NB4 (cell line): ENCODE measurements around the gene WDR20.

ENCODE experiments used
- DNase-seq: peaks from one replicate; pipeline ENCODE4 v3.0.0; 2010; ENCODE audit warnings: low read depth
- H3K4me3 ChIP-seq: one replicate; pipeline ENCODE4 v1.5.1; 2011; ENCODE audit warnings: mild to moderate bottlenecking, low read depth, low read length, moderate library complexity
- MYC ChIP-seq: IDR thresholded peaks from 2 replicates; pipeline ENCODE4 v1.6.1; 2011; ENCODE audit warnings: low read depth, low read length
- POLR2A ChIP-seq: IDR thresholded peaks from 2 replicates; pipeline ENCODE4 v1.6.1; 2011; ENCODE audit warnings: mild to moderate bottlenecking; ENCODE audit not compliant: insufficient read length; ENCODE audit errors: extremely low read depth
- TF ChIP-seq, protein P1 (sequence below): IDR thresholded peaks from one replicate; pipeline ENCODE4 v1.5.1; 2012; ENCODE audit warnings: low read depth, low read length
- TF ChIP-seq, protein P2 (sequence below): IDR thresholded peaks from 2 replicates; pipeline ENCODE4 v1.6.1; 2011; ENCODE audit warnings: low read depth, low read length

WDR20 gene, protein sequence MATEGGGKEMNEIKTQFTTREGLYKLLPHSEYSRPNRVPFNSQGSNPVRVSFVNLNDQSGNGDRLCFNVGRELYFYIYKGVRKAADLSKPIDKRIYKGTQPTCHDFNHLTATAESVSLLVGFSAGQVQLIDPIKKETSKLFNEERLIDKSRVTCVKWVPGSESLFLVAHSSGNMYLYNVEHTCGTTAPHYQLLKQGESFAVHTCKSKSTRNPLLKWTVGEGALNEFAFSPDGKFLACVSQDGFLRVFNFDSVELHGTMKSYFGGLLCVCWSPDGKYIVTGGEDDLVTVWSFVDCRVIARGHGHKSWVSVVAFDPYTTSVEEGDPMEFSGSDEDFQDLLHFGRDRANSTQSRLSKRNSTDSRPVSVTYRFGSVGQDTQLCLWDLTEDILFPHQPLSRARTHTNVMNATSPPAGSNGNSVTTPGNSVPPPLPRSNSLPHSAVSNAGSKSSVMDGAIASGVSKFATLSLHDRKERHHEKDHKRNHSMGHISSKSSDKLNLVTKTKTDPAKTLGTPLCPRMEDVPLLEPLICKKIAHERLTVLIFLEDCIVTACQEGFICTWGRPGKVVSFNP

DNA sequence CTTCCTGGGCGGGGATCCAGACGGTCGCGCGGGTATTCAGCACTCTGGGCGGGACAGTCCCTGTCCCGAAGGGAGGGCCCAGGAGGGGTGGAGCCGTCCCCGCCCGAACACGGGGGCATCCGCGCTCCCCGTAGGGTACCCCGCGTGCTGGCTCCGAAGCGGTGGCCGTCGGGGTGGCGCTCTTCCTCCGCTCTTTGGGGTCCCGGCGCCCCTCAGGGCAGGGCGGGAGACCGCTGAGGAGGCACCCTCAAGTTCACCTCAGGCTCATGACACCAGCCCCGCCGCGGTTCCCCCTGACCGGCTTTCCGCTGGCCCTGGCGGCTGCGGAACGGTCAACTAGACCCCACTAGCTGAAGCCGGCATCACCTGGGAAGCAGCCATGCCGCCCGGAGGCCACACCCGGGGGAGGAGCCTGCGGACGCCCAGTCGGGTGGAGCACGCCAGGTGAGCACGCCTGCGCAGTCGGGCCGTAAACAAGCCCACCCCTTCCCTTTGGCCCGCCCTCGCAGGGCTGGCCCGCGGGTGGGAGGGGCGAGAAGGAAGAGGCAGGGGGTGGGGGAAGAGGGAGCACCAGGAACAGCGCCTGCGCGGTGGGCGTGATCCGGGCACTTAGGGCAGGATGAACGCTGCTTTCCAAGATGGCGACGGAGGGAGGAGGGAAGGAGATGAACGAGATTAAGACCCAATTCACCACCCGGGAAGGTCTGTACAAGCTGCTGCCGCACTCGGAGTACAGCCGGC, at the start of gene WDR20:
TSS of gene WDR20 (plus strand) at position 612 of the 741 bp plus-strand sequence. CDS start at position 639, 27 bp downstream.
- DNase-seq: peak; percentile 97
- TF ChIP-seq, protein P1, sequence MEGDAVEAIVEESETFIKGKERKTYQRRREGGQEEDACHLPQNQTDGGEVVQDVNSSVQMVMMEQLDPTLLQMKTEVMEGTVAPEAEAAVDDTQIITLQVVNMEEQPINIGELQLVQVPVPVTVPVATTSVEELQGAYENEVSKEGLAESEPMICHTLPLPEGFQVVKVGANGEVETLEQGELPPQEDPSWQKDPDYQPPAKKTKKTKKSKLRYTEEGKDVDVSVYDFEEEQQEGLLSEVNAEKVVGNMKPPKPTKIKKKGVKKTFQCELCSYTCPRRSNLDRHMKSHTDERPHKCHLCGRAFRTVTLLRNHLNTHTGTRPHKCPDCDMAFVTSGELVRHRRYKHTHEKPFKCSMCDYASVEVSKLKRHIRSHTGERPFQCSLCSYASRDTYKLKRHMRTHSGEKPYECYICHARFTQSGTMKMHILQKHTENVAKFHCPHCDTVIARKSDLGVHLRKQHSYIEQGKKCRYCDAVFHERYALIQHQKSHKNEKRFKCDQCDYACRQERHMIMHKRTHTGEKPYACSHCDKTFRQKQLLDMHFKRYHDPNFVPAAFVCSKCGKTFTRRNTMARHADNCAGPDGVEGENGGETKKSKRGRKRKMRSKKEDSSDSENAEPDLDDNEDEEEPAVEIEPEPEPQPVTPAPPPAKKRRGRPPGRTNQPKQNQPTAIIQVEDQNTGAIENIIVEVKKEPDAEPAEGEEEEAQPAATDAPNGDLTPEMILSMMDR: no peak
- TF ChIP-seq POLR2A (peak; percentile 73), MYC (peak; percentile 20; the same call in 1 of the 2 replicates)
- TF ChIP-seq, protein P2, sequence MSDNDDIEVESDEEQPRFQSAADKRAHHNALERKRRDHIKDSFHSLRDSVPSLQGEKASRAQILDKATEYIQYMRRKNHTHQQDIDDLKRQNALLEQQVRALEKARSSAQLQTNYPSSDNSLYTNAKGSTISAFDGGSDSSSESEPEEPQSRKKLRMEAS: peak; percentile 44; the same call in 1 of the 2 replicates

DNA sequence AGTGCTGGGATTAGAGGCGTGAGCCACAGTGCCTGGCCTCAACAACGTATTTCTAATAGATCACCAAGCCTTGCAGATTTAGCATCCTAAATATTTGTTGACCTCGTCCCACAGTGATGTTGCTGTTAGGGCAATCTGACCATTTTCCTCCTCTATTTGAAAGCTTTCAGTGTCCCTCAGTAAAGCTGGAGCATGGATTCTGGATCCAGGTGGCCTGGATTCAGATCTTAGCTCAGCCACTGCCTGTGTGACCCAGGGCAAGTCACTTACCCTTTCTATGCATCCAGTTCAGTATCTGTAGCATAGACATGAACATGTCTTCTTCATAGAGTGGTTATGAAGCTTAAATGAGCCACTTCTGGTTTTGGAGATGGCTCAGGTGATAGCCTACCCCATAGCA, 49.0 kb upstream of the WDR20 start:
- DNase-seq: no peak
- H3K4me3 ChIP-seq: no peak overlapping the region
- TF ChIP-seq MYC (no peak), POLR2A (no peak)
- TF ChIP-seq, protein P2: no peak
- TF ChIP-seq, protein P1: no peak

More for the DNA sequence above, at the start of gene WDR20:
- H3K4me3 ChIP-seq: peak within 1 kb of the TSS; percentile 73

DNA sequence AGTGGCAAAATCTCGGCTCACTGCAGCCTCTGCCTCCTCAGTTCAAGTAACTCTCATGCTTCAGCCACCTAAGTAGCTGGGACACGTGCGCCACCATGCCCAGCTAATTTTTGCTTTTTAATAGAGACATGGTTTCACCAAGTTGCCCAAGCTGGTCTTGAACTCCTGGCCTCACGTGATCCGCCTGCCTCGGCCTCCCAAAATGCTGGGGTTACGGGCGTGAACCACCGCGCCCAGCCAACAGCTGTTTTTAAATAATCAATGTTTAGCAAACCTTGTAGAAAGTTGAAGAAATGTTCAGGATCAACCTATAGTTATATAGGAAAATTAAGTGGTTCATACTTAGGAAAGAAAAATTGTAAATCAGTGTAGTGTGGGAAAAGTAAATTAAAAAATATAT, 46.9 kb upstream of the WDR20 start:
- DNase-seq: no peak
- no peak overlapping the region for H3K4me3 ChIP-seq
- TF ChIP-seq, protein P1: no peak
- TF ChIP-seq, protein P2: no peak
- TF ChIP-seq POLR2A (no peak), MYC (no peak)

DNA sequence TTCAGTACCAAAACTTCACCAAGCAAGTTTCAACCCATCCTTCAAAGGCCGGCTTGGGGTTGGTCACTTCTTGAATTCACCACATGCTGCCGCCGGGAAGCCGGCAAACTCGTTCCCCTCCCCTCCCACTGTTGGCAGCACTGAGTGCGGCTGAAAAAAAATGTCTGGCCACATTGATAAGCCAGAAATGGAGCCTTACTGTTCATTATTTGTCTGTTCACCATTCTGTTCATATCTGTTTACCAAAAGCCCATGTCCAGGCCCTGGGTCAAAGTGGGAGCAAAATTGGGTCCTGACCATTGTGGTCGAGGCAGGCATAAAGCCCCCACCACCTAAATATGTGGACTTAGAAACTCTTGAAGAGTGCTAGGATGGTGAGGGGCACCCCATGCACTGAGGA, 45.6 kb upstream of the WDR20 start:
- TF ChIP-seq, protein P2: no peak
- TF ChIP-seq, protein P1: no peak
- no peak for TF ChIP-seq MYC
- TF ChIP-seq POLR2A: no peak
- no peak for DNase-seq
- H3K4me3 ChIP-seq: no peak overlapping the region

DNA sequence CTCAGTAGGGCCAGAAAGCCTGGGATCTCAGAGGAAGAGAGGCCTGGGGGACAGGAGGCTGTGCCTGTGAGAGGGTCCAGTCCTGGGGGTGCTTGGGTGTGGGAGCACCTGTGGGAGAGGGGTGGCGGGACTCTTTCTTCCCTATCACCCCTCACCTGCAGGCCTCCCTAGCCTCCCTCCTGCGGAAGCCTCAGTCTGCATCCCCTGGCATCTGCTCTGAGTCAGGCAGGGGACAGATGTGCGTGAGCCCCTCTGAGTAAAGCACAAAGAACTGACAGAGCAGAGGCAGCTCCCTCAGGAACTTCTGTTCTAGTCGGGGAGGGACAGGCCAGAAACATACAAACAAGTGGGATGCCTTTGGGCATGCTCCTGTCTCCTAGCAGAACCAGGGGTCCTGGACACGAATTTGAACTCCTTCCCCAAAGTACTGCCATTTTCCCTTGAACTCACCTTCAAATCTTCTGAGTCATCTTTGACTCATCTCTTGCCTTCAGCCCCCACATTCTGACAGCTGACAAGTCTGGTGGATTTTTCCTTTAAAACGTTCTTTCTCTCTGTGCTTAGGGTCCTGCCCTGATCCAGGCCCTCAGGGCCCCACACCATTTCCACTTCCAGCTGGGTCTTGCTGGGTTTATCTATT, 44.3 kb upstream of the WDR20 start:
- no peak overlapping the region for H3K4me3 ChIP-seq
- TF ChIP-seq MYC: no peak
- no peak for TF ChIP-seq POLR2A
- TF ChIP-seq, protein P2: no peak
- DNase-seq: peak; percentile 37
